Measurements from ENCODE around the gene RAB30.
"Not testable (repeated sequence)": the region's sequence is repeated elsewhere in the genome, so short reads cannot be mapped to it uniquely, and the experiment has no call there.

RAB30 gene

DNA sequence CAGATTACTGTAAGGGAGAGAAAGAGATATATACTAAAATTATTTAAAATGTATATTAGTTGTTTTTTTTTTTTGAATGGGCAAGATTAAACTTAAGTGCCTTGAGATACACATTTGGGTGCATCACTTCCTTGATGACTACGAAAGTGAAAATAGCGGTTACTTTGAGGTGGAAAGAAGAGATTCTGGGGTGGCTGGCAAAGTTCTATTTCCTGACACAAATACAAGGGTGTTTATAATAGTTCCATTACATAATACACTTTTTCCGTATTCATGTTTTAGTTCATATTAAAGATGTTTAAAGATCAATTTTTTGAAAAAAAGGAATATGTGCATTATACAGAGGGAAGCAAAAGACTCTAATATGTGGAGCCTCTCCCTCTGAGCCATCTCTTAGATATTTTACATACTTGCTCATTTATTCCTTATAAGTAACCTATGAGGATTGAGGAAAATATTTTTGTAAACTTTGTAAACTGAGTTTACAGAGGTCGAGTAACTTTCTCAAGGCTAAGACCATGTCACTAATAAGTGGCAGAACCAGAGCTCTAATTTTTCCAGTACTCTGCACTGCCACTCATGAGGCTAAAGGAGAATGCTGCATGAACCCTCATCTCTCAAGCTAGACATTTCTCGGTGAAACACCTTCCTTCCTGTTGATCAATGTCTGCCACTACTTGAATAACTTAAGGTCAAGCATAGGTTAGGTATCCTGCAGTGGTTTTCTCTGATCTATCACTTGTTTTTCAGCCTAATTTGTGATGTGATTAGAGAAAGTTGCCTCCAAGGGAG is 111.5 kb downstream of the RAB30 start:
- no peak for TF ChIP-seq JUND (IDR thresholded peaks at IDR 0.05; ENCODE audit: low read depth)
- in situ Hi-C loops (cut with HindIII; ENCODE audit: low pct_unique_long_range_greater_than_20kb, low sequenced_read_pairs): no loop called here
- no peak for DNase-seq (ENCODE audit: low read depth in 1 of 2, low spot score in 1 of 2)

DNA sequence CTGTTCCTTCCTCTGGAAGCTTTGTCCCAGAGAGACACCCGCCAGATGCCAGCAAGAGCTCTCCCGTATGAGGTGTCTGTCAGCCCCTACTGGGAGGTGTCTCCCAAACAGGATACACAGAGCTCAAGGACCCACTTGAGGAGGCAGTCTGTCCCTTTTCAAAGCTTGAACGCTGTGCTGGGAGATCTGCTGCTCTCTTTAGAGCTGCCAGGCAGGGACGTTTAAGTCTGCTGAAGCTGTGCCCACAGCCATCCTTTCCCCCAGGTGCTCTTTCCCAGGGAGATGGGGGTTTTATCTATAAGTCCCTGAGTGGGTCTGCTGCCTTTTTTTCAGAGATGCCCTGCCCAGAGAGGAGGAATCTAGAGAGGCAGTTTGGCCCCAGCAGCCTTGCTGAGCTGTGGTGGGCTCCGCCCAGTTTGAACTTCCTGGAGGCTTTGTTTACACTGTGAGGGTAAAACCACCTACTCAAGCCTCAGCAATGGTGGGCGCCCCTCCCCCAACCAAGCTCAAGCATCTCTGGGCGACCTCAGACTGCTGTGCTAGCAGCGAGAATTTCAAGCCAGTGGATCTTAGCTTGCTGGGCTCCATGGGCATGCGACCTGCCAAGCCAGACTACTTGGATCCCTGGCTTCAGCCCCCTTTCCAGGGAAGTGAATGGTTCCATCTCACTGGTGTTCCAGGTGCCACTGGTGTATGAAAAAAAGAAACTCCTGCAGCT is 115.8 kb downstream of the RAB30 start:
- in situ Hi-C loops (cut with HindIII; ENCODE audit: low pct_unique_long_range_greater_than_20kb, low sequenced_read_pairs); DNase-seq (ENCODE audit: low read depth in 1 of 2, low spot score in 1 of 2): not testable (repeated sequence)

DNA sequence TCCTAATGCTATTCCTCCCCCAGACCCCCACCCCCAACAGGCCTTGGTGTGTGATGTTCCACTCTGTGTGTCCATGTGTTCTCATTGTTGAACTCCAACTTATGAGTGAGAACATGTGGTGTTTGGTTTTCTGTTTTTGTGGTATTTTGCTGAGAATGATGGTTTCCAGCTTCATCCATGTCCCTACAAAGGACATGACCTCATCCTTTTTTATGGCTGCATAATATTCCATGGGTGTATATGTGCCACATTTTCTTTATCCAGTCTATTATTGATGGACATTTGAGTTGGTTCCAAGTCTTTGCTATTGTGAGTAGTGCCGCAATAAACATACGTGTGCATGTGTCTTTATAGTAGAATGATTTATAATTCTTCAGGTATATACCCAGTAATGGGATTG is 121.2 kb downstream of the RAB30 start:
- in situ Hi-C loops (cut with HindIII; ENCODE audit: low pct_unique_long_range_greater_than_20kb, low sequenced_read_pairs); DNase-seq (ENCODE audit: low read depth in 1 of 2, low spot score in 1 of 2): not testable (repeated sequence)

DNA sequence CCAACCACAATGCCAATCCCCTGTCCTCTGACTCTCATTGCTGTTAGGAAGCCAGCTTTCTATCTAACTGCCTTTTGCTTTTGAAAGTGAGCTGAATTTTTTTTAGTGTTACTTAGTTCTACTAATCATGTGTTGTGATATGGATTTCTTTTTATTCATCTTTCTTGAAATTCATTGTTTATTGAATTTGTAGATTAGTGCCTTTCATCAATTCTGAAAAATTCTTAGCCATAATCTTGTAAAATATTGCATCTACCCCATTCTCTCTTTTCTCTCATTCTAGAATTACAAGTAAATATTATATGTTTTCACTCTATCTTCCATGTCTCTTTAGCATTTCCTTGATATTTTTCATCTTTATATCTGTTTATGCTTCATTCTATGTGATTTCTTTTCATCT is 122.3 kb downstream of the RAB30 start:
- in situ Hi-C loops (cut with HindIII; ENCODE audit: low pct_unique_long_range_greater_than_20kb, low sequenced_read_pairs): no loop called here
- no peak for DNase-seq (ENCODE audit: low read depth in 1 of 2, low spot score in 1 of 2)
- TF ChIP-seq JUND (IDR thresholded peaks at IDR 0.05; ENCODE audit: low read depth): no peak

DNA sequence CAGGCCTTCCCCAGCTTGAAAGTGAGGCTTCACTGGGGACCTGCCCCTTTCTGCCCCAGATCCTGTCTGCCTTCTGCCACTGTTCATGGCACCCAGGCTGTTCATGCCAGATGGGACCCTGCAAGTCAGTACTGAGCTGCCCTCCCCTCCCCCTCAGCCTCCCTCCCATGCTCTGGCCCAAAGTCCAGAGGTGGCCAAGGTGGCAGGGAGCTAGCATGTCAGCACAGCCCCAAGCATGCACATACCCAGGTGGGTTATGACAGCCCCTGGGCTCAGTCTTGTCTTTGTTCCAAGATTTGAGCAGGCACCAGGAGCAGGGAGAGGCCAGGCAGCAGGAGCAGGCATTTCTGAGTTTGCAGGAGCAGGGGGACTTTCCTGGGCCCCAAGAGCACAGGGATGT is 126.0 kb downstream of the RAB30 start:
- no peak for DNase-seq (ENCODE audit: low read depth in 1 of 2, low spot score in 1 of 2)
- TF ChIP-seq JUND (IDR thresholded peaks at IDR 0.05; ENCODE audit: low read depth): no peak
- in situ Hi-C loops (cut with HindIII; ENCODE audit: low pct_unique_long_range_greater_than_20kb, low sequenced_read_pairs): no loop called here

DNA sequence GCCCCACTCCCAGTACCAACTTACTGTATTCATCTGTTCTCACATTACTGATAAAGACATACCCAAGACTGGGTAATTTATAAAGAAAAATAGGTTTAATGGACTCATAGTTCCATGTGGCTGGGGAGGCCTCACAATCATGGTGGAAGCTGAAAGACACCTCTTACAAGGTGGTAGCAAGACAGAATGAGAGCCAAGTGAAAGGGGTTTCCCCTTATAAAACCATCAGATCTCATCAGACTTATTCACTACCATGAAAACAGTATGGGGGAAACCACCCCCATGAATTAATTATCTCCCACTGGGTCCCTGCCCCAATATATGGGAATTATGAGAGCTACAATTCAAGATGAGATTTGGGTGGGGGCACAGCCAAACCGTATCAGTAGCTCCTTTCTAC is 126.7 kb downstream of the RAB30 start:
- in situ Hi-C loops (cut with HindIII; ENCODE audit: low pct_unique_long_range_greater_than_20kb, low sequenced_read_pairs); DNase-seq (ENCODE audit: low read depth in 1 of 2, low spot score in 1 of 2): not testable (repeated sequence)

DNA sequence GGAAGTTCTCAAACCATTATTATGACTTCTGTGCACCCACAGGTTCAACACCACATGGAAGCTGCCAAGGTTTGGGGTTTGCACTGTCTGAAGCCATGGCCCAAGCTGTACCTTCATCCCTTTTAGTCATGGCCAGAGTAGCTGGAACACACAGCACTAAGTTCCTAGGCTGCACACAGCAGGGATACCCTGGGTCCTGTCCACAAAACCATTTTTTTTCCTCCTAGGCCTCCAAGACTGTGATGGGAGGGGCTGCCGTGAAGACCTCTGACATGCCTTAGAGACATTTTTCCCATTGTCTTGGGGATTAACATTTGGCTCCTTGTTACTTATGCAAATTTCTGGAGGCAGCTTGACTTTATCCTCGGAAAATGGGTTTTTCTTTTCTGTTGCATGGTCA is 127.5 kb downstream of the RAB30 start:
- in situ Hi-C loops (cut with HindIII; ENCODE audit: low pct_unique_long_range_greater_than_20kb, low sequenced_read_pairs): no loop called here
- DNase-seq (ENCODE audit: low read depth in 1 of 2, low spot score in 1 of 2): no peak
- no peak for TF ChIP-seq JUND (IDR thresholded peaks at IDR 0.05; ENCODE audit: low read depth)

DNA sequence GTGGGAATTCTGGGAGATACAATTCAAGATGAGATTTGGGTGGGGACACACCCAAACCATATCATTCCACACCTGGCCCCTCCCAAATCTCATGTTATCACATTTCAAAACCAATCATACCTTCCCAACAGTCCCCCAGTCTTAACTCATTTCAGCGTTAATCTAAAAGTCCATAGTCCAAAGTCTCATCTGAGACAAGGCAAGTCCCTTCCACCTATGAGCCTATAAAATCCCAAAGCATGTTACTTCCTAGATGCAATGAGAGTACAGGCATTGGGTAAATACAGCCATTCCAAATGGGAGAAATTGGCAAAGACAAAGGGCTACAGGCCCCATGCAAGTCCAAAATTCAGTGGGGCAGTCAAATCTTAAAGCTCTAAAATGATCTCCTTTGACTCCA is 128.3 kb downstream of the RAB30 start:
- DNase-seq (ENCODE audit: low read depth in 1 of 2, low spot score in 1 of 2); in situ Hi-C loops (cut with HindIII; ENCODE audit: low pct_unique_long_range_greater_than_20kb, low sequenced_read_pairs): not testable (repeated sequence)

DNA sequence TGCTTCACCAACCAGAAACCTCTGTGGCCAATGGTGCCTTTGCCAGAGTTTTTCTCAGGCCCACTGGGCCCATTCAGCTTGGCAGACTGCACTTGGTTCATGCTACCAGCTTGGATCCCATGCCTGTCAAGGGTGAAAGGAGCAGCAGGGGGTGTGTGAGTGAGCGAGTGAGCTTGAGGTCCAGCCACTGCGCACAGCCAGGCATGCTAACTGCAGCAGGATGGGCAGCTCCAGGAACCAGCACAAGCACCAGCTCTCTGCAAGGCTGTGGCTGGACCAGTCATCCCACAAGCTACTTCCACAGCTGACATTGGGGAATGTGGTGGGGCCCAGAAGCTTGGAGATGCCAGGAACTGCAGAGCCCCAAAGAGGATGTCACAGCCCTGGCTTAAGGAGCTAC is 129.3 kb downstream of the RAB30 start:
- TF ChIP-seq JUND (IDR thresholded peaks at IDR 0.05; ENCODE audit: low read depth): no peak
- no peak for DNase-seq (ENCODE audit: low read depth in 1 of 2, low spot score in 1 of 2)
- in situ Hi-C loops (cut with HindIII; ENCODE audit: low pct_unique_long_range_greater_than_20kb, low sequenced_read_pairs): no loop called here

DNA sequence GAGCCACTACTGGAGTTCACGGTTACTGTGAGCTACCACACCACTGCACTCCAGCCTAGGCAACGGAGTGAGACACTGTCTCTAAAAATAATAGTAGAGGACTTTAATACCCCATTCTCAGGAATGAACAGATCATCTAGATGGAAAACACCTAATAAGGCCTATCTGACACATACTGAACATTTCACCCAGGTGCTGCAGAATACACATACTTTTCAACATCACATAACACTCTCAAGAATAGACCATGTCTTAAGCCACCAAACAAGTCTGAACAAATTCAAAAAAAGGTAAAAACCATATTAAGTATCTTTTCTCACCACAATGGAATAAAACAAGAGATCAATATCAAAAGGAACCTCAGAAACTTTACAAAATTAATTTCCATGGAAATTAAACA is 132.2 kb downstream of the RAB30 start:
- DNase-seq (ENCODE audit: low read depth in 1 of 2, low spot score in 1 of 2): no peak
- in situ Hi-C loops (cut with HindIII; ENCODE audit: low pct_unique_long_range_greater_than_20kb, low sequenced_read_pairs): no loop called here
- no peak for TF ChIP-seq JUND (IDR thresholded peaks at IDR 0.05; ENCODE audit: low read depth)

DNA sequence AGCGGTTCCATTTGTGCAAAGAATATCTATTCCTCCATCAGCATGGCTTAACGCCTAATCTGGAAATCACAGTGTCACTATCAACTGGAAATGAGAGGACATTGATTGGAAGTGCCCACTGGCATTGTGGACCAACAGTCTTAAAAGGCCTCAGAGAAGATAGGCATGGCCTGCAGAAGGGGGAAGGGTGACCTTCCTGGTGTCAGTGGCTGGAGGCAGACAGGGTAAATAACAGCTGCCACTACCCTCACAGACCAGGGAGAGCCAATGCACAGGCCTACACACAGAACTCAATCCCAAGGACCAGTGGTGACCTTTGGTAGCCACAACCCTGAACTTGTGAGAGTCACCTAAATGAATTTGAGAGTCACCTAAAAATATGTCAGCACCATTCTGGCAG is 134.1 kb downstream of the RAB30 start:
- no peak for TF ChIP-seq JUND (IDR thresholded peaks at IDR 0.05; ENCODE audit: low read depth)
- in situ Hi-C loops (cut with HindIII; ENCODE audit: low pct_unique_long_range_greater_than_20kb, low sequenced_read_pairs): no loop called here
- DNase-seq (ENCODE audit: low read depth in 1 of 2, low spot score in 1 of 2): no peak

DNA sequence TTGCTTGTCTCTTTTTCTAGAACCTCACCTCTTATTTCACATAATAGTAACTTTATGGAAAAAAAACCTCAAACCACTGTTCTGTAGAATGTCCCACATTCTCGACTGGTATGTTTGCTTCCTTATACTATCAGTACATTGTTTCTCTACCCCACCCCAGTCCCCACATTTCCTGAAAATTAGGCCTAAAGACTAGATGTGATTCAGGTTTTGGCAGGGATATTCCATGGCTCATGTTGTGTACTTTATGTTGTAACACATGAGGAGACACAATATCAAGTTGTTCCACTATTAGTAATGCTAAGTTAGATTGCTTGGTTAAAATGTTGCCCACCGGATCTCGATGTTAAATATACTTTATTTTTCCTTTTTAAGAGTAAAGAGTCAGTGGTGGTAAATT is 135.4 kb downstream of the RAB30 start:
- in situ Hi-C loops (cut with HindIII; ENCODE audit: low pct_unique_long_range_greater_than_20kb, low sequenced_read_pairs): no loop called here
- no peak for TF ChIP-seq JUND (IDR thresholded peaks at IDR 0.05; ENCODE audit: low read depth)
- no peak for DNase-seq (ENCODE audit: low read depth in 1 of 2, low spot score in 1 of 2)

DNA sequence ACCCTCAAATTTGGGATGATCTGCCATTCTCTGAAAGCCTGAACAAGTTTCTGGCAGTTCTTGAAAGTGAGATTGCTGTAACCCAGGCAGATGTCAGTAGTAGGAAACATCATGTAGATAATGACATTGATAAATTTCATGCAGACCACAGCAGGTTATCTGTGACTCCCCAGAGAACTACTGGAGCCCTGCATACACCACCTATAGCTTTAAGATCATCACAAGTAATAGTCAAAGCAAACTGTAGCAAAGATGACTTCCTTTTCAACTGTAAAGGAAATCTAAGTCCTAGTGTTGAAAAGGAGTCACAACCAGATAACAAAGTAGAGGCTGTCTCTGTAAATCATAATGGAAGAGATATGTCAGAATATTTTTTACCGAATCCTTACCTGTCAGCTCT is 139.1 kb downstream of the RAB30 start:
- no peak for DNase-seq (ENCODE audit: low read depth in 1 of 2, low spot score in 1 of 2)
- in situ Hi-C loops (cut with HindIII; ENCODE audit: low pct_unique_long_range_greater_than_20kb, low sequenced_read_pairs): no loop called here
- TF ChIP-seq JUND (IDR thresholded peaks at IDR 0.05; ENCODE audit: low read depth): no peak

DNA sequence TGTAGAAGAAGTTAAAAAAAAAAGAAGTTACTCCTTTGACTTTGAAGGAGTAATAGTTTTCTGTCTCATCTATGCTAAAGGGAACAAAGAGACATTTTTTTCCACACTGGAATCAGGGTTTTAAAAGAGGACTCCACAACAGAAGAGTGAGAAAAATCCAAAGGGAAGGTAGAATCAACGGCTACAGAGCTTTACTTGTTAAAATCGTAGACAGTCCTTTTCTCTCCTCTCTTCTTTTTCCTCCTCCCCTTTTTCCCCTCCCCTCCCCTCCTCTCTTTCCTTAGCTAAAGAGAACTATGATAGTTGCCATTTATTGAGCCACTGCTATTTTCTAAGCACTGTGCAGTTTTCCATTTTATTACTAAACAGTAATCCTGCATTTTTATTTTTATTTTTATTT is 141.0 kb downstream of the RAB30 start:
- no peak for TF ChIP-seq JUND (IDR thresholded peaks at IDR 0.05; ENCODE audit: low read depth)

More for the DNA sequence above, 141.0 kb downstream of the RAB30 start:
- in situ Hi-C loops (cut with HindIII; ENCODE audit: low pct_unique_long_range_greater_than_20kb, low sequenced_read_pairs): no loop called here
- no peak for DNase-seq (ENCODE audit: low read depth in 1 of 2, low spot score in 1 of 2)
